SU-DHL-6 (cell line): Measurements from ENCODE around the gene SLC19A1.

Experiments
- H2AFZ ChIP-seq: fragments of 200-600 bp; sonication (generic); 2 replicates; pipeline ENCODE4 v1.6.1; 2014; ENCODE audit warnings: low read depth, mild to moderate bottlenecking, moderate library complexity, mixed read lengths, antibody characterized with exemption, low read length; ENCODE audit not compliant: severe bottlenecking
- H3F3A ChIP-seq: fragments of 200-600 bp; shearing (Covaris generic); 2 replicates; pipeline ENCODE4 v1.6.0; 2016; ENCODE audit warnings: antibody characterized with exemption, mild to moderate bottlenecking; ENCODE audit not compliant: insufficient read depth
- H3K27ac ChIP-seq: fragments of 200-600 bp; sonication (generic); 2 replicates; pipeline ENCODE4 v1.5.1; 2016; ENCODE audit warnings: low read depth, mild to moderate bottlenecking, low read length, moderate library complexity, mixed read lengths
- H3K27me3 ChIP-seq: fragments of 200-600 bp; sonication (generic), shearing (Covaris generic); 2 replicates; pipeline ENCODE4 v1.6.0; 2014; ENCODE audit warnings: mild to moderate bottlenecking, low read length
- H3K36me3 ChIP-seq: fragments of 200-600 bp; sonication (generic); 2 replicates; pipeline ENCODE4 v1.6.1; 2014; ENCODE audit warnings: mild to moderate bottlenecking, low read length, mixed read lengths
- H3K4me2 ChIP-seq: fragments of 300-600, 200-600 bp; shearing (Covaris generic), sonication (generic); 2 replicates; pipeline ENCODE4 v1.6.0; 2014; ENCODE audit warnings: low read length, low read depth, mild to moderate bottlenecking; ENCODE audit not compliant: poor library complexity, severe bottlenecking
- H3K4me3 ChIP-seq: fragments of 200-600 bp; sonication (generic); 2 replicates; pipeline ENCODE4 v1.5.1; 2014; ENCODE audit warnings: antibody characterized with exemption, low read length, mild to moderate bottlenecking, mixed read lengths; ENCODE audit not compliant: insufficient read depth, poor library complexity, severe bottlenecking
- H3K79me2 ChIP-seq: fragments of 200-600 bp; sonication (generic); 2 replicates; pipeline ENCODE4 v1.6.1; 2014; ENCODE audit warnings: mild to moderate bottlenecking, low read length, moderate library complexity; ENCODE audit not compliant: insufficient read depth
- H3K9ac ChIP-seq: fragments of 200-600 bp; sonication (generic); 2 replicates; pipeline ENCODE4 v1.7.0; 2014; ENCODE audit warnings: mild to moderate bottlenecking, low read length
- H3K9me2 ChIP-seq: fragments of 200-600 bp; sonication (generic); replicated peaks from 2 replicates; pipeline ENCODE4 v1.6.1; 2014; ENCODE audit warnings: low read length; ENCODE audit not compliant: insufficient read depth
- H3K9me3 ChIP-seq: fragments of 200-600 bp; sonication (generic); 2 replicates; pipeline ENCODE4 v1.6.1; 2014; ENCODE audit warnings: low read length, mixed read lengths; ENCODE audit not compliant: insufficient read depth
- H4K20me1 ChIP-seq: fragments of 200-600 bp; sonication (generic); 2 replicates; pipeline ENCODE4 v1.6.1; 2014; ENCODE audit warnings: low read depth, mild to moderate bottlenecking, antibody characterized with exemption, low read length, moderate library complexity, mixed read lengths
- EZH2phosphoT487 ChIP-seq: fragments of 200-600 bp; sonication (generic), shearing (Covaris generic); conservative IDR thresholded peaks from 2 replicates; pipeline ENCODE4 v1.6.1; 2018; ENCODE audit warnings: mild to moderate bottlenecking, antibody characterized with exemption, low read length, moderate library complexity, mixed read lengths
- TF ChIP-seq, protein P1 (sequence below): fragments of 200-600 bp; sonication (generic); IDR thresholded peaks from one replicate; pipeline ENCODE4 v1.5.1; 2017; ENCODE audit warnings: antibody characterized with exemption, mild to moderate bottlenecking, low read length, moderate library complexity; ENCODE audit not compliant: insufficient read depth, poor library complexity, severe bottlenecking

Gene SLC19A1

DNA sequence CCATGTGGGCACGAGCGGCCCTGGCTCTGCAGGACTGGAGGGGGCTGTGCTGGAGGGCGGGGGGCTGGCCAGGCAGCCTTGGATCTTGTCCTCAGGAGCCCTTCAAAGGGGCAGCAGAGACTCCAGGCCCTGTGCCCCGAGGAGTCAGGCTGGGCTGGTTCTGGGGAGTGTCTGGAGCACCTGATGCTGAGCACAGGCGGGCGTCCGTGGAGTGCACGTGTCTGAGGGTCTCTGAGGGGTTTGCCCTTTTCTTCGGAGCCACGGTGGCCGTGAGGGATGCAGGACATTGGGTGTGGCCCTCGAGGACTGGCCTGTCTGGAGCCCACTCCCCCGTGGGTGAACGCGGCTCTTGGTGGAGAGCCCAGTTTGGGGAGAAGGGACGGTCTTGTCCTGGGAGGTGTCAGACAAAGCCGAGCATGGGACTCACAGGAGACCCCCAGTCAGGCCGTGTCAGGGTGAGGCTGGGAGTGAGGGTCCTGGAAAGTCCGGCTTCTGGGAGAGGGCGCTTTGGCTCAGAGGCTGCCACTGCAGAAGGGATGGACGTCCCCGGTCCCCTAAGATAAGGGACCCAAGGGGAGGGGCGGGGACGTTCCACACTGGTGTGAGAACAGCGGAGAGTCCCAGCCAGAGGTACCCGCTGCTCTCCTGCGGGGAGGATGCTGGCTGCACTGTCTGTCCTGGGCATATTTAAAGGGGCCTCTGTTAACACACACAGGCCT lies 76.5 kb downstream of the SLC19A1 start:
- no peak for TF ChIP-seq EZH2phosphoT487
- TF ChIP-seq, protein P1, sequence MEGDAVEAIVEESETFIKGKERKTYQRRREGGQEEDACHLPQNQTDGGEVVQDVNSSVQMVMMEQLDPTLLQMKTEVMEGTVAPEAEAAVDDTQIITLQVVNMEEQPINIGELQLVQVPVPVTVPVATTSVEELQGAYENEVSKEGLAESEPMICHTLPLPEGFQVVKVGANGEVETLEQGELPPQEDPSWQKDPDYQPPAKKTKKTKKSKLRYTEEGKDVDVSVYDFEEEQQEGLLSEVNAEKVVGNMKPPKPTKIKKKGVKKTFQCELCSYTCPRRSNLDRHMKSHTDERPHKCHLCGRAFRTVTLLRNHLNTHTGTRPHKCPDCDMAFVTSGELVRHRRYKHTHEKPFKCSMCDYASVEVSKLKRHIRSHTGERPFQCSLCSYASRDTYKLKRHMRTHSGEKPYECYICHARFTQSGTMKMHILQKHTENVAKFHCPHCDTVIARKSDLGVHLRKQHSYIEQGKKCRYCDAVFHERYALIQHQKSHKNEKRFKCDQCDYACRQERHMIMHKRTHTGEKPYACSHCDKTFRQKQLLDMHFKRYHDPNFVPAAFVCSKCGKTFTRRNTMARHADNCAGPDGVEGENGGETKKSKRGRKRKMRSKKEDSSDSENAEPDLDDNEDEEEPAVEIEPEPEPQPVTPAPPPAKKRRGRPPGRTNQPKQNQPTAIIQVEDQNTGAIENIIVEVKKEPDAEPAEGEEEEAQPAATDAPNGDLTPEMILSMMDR, result no peak
- no peak overlapping the region for H3K9ac ChIP-seq
- H3K4me3 ChIP-seq, result no peak overlapping the region
- no peak overlapping the region for H3K27ac ChIP-seq
- no peaks in the 10 kb centered on the region for H3F3A ChIP-seq
- H3K79me2 ChIP-seq, result no peaks in the 10 kb centered on the region
- no peaks in the 10 kb centered on the region for H3K9me2 ChIP-seq
- H3K27me3 ChIP-seq, result no peaks in the 10 kb centered on the region
- H3K9me3 ChIP-seq, result no peaks in the 10 kb centered on the region
- H3K36me3 ChIP-seq, result no peaks in the 10 kb centered on the region
- no peak overlapping the region for H2AFZ ChIP-seq
- no peaks in the 10 kb centered on the region for H4K20me1 ChIP-seq
- no peak overlapping the region for H3K4me2 ChIP-seq

DNA sequence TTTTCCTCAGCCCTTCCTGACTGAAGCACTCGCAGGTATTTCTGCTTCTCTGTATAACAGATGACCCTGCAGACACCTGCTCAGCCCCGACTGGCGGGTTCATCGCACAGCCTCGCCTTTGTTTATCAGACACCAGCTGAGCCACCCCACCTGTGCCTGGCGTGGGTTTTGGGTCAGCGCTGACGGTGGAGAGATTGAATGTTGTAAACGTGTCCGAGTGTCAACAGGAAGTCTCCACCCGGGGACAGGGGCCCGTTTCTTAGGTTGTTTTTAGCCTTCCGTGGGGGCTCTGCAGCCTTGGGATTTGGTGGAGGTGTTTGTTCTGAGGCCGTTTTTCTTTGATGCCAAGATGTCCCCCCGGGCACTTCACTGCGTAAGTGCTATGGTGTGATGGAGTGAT lies 77.1 kb downstream of the SLC19A1 start:
- no peaks in the 10 kb centered on the region for H3K27me3 ChIP-seq
- no peak for TF ChIP-seq EZH2phosphoT487
- TF ChIP-seq, protein P1, result no peak
- H3K4me2 ChIP-seq, result no peak overlapping the region
- no peaks in the 10 kb centered on the region for H4K20me1 ChIP-seq
- no peak overlapping the region for H3K9ac ChIP-seq
- no peaks in the 10 kb centered on the region for H3K9me3 ChIP-seq
- no peak overlapping the region for H3K27ac ChIP-seq
- no peak overlapping the region for H3K4me3 ChIP-seq
- H3K79me2 ChIP-seq, result no peaks in the 10 kb centered on the region
- no peaks in the 10 kb centered on the region for H3K36me3 ChIP-seq
- no peak overlapping the region for H2AFZ ChIP-seq
- H3K9me2 ChIP-seq, result no peaks in the 10 kb centered on the region
- H3F3A ChIP-seq, result no peaks in the 10 kb centered on the region

DNA sequence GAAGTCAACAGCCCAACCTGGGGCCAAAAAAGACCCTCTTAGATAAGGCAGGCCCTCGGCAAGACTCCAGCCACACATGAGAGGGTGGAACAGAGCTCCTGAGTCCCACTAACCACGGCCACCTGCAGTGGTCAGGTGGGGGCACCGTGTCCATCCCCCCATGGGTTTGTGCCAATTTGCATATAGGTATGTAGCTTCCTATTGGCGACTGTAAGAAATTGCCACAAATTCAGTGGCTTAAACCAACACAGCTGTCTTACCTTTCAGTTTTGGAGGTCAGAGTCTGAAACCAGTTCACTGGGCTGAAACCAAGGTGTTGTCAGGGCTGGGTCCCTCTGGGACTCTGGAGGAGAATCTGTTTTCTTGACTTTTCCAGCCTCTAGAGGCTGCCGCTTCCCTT lies 77.9 kb downstream of the SLC19A1 start:
- H3K27me3 ChIP-seq, result no peaks in the 10 kb centered on the region
- H2AFZ ChIP-seq, result no peak overlapping the region
- no peaks in the 10 kb centered on the region for H3F3A ChIP-seq
- H3K36me3 ChIP-seq, result no peaks in the 10 kb centered on the region
- no peaks in the 10 kb centered on the region for H3K9me2 ChIP-seq
- H3K27ac ChIP-seq, result no peak overlapping the region
- H3K4me2 ChIP-seq, result no peak overlapping the region
- no peak overlapping the region for H3K4me3 ChIP-seq
- H3K79me2 ChIP-seq, result no peaks in the 10 kb centered on the region
- H3K9ac ChIP-seq, result no peak overlapping the region
- TF ChIP-seq, protein P1, result no peak
- no peak for TF ChIP-seq EZH2phosphoT487
- H3K9me3 ChIP-seq, result no peaks in the 10 kb centered on the region
- H4K20me1 ChIP-seq, result no peaks in the 10 kb centered on the region
